Stimulated activated CD4-positive, alpha-beta T cell treated with anti-CD3 and anti-CD28 coated beads, TNF-alpha, amount 100 ng/mL, for 24 hours (primary cell): ENCODE measurements around the gene CEP19.

Source experiments
- DNase-seq, 3 experiments: peaks; one replicate each; pipeline ENCODE4 v3.0.0-alpha.2; 2020; ENCODE audit warnings: low read depth in 3 of 3

CEP19 gene

DNA sequence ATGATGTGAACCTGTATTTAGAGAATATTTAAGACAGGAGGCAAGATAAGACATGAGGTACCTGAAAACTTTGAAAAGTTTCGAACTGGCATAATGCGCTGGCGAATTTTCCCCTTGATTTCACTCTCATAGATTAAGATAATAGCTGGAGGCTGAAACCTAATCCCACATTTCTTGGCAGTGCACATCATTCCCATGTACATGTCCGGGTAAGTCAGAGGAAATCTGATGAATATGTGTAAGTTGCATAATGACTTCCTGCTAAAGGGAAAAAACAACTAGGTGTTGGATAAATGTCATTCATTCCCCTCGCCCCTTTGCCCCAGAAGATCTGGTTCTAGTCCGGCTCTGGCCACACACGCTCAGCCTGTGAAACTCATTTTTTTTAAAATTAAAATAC is 3.6 kb downstream of the CEP19 start:
- no peak for DNase-seq

- no peak for DNase-seq
Measured at GRCh38 chr3:196707566-196707965, 4.5 kb downstream of the CEP19 start.

GRCh38 chr3:196706731-196707130 is 5.3 kb downstream of the CEP19 start:
- DNase-seq: no peak

DNA sequence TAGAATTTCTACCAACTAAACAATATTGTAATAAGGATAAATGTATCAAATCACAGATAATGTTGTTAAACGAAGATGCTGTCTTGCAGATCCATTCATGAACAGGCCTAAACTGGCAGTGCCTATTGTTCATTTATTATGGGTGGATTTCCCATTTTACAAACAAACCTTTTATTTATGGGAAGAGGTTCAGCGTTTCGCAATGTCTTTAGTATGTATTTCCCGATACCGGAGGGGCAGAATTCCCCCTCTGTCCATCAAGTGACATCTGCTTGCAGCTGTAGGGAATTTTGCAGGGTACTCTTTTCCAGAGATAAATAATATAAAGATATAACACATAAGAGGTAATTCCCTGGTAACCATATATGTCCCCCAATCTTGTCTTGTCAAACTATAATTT is 5.7 kb downstream of the CEP19 start:
- no peak for DNase-seq

DNA sequence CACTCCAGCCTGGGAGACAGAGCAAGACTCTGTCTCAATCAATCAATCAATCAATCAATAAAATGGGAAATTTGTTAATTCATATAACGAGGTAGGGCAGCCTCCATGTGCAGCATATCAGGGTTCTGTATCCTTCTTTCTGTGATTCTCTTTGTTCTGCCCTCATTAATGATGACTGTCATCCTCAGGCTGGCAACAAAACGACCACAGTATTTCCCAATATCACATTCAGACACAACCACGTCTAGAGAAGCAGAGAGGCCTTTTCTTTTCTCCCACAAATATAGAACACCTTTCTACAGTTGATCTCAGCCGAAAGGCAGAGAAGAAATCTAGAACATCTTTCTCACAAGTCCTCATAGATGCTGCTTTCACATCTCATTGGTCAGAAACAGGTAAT is 11.2 kb downstream of the CEP19 start:
- DNase-seq: no peak

GRCh38 chr3:196699749-196700148 is 12.3 kb downstream of the CEP19 start:
- DNase-seq: no peak

GRCh38 chr3:196697270-196697669 is 14.8 kb downstream of the CEP19 start:
- DNase-seq: no peak

DNA sequence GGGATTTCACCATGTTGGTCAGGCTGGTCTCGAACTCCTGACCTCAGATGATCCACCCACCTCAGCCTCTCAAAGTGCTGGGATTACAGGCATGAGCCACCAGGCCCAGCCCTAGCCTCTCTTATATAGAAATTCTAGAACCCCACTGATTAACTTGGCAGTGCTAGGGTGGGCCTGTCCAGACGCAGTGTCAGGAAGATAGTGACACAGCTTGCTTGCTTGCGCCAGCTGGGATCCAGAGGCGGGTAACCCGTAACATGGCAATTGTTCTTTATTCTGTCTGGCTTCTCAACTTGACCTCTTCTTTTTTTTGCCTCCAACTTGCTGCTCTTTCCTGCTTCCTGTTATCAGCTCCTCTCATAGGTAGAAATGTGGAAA is 16.2 kb downstream of the CEP19 start:
- DNase-seq: no peak

DNA sequence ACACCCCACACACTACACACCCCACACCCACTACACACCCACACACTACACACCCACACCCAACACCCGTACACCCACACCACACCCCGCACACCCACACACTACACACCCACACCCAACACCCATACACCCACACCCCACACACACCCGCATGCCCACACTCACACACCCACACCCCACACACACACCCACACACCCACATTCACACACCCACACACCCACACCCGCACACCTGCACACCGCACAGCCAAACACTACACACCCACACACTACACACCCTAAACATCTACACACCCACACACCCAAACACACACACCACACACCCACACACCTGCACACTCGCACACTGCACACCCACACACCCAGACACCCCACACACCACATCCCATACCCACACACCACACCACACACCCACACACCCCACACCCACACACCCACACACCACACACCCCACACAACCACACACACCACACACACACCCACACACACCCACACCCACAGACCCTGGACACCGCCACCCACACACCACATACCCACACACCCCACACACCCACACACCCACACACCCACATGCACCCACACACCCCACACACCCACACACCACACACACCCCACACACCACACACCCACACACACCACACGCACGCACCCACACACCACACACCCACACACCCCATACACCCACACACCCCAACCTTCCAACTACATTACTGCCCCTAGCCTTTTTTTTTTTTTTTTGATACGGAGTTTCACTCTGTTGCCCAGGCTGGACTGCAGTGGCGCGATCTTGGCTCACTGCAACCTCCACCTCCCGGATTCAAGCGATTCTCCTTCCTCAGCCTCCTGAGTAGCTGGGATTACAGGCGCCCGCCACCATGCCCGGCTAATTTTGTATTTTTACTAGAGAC is 16.9 kb downstream of the CEP19 start:
- peak in 1 of 3 experiments; percentile 12 for DNase-seq

DNA sequence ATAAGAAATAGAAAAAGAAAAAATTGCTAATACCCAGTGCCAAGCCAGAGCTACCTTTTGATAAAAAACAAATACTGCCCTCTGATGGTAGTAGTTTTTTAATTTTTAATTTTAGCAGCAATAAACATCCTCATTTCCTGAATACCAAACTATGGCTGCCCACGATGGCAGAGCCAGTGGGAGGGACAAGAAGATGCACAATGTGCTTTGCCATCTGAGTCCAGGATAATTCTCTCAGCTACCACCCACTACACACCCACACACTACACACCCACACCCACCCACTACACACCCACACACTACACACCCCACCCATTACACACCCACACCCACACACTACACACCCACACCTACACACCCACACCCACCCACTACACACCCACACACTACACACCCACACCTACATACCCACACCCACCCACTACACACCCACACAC is 17.8 kb downstream of the CEP19 start:
- peak in 1 of 3 experiments; percentile 9 for DNase-seq

- DNase-seq: no peak
Measured at GRCh38 chr3:196691386-196691785, 20.7 kb downstream of the CEP19 start.

DNA sequence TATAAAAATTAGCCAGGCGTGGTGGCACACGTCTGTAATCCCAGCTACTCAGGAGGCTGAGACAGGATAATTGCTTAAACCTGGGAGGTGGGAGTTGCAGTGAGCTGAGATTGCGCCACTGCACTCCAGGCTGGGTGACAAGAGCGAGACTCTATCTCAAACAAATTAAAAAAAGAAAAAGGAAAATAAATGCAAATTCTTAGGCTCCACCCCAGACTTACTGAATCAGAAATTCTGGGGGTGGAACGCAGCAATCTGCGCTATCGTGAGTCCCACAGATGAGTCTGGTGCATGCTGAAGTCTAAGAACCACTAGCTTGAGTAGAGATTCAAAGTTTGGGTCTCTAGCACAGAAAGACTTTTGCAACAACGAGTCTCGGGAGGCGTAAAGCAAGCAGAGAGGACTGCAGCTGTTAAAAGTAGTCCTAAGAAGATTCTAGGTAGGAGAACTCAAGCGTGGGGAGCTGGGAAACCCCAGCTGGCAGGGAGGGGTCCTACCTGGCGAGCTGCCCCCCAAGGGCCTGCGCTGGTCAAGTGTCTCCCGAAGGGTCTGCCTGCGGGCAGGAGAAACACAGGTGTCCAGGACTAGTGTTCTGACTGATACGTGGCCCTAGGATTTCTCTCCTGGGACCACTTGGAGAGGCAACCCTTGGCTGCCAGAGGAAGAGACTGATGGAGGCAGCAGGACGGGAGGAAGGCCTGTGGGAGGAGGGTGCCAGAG is 21.9 kb downstream of the CEP19 start:
- no peak for DNase-seq

DNA sequence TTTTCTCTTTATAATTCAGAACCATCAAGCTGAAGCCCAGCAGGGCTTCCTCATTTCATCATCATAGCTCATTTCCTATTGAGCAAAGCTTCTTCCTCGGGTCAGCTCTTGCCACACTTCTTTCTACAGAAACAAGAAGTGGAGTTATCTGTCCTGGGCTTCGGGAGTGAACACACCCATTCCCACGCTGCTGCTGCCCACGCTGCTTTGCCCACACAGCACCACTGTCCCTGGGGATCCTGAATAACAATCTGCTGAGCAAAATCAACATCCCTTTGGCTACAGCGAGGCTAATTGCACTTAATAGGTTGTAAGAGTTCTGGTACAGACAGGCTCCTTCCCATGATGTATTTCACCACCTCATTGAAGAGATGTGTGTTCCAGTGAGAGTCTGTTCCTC is 23.7 kb downstream of the CEP19 start:
- DNase-seq: no peak

GRCh38 chr3:196686436-196686835 is 25.6 kb downstream of the CEP19 start:
- no peak for DNase-seq

DNA sequence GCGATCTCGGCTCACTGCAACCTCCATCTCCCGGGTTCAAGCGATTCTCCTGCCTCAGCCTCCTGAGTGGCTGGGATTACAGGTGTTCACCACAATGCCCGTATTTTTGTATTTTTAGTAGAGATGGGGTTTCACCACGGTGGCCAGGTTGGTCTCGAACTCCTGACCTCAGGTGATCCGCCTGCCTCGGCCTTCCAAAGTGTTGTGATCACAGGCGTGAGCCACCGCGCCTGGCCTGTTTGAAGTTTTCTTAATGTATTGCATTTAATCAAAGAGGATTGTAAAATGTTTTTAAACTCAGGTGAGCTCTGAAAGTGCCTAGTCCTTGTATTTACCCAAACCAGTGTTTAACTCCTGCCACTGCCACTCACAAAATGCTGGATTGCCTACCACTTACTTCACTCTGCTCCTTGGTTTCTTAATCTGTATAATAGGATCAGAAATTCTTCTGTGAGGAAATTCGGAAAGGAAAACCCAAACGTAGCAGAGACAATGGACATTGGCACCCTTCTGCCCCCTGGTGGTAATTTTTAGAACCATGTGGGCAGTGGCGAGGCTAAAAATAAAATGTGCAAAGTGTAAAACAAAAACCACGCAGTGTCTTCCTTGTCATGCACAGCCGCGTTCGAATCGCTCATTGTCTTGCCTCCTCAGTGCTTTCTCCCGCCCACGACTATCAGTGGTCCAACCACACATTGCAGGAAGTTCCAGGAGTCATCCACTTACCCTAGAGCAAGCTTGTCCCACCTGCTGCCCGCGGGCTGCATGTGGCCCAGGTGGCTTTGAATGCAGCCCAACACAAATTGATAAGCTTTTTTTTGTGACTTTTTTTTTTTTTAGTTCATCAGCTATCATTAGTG is 27.3 kb downstream of the CEP19 start:
- DNase-seq: peak; percentile 20 to 59 (median 45)

- DNase-seq: no peak
Measured at GRCh38 chr3:196677931-196678330, 34.1 kb downstream of the CEP19 start.

GRCh38 chr3:196677353-196677752 is 34.7 kb downstream of the CEP19 start:
- DNase-seq: no peak

DNA sequence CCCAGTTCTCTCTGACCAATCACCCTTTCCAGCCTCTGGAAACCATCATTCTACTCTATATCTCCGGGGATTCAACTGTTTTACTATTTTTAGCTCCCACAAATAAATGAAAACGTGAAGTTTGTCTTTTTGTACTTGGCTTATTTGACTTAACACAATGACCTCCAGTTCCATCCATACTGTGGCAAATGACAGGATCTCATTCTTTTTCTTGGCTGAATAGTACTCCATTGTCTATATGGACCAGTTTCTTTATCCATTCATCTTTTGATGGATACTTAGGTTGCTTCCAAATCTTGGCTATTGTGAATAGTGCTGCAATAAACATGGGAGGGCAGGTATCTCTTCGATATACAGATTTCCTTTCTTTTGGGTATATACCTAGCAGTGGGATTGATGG is 38.4 kb downstream of the CEP19 start:
- DNase-seq: no peak

- no peak for DNase-seq
Measured at GRCh38 chr3:196670339-196670738, 41.7 kb downstream of the CEP19 start.

DNA sequence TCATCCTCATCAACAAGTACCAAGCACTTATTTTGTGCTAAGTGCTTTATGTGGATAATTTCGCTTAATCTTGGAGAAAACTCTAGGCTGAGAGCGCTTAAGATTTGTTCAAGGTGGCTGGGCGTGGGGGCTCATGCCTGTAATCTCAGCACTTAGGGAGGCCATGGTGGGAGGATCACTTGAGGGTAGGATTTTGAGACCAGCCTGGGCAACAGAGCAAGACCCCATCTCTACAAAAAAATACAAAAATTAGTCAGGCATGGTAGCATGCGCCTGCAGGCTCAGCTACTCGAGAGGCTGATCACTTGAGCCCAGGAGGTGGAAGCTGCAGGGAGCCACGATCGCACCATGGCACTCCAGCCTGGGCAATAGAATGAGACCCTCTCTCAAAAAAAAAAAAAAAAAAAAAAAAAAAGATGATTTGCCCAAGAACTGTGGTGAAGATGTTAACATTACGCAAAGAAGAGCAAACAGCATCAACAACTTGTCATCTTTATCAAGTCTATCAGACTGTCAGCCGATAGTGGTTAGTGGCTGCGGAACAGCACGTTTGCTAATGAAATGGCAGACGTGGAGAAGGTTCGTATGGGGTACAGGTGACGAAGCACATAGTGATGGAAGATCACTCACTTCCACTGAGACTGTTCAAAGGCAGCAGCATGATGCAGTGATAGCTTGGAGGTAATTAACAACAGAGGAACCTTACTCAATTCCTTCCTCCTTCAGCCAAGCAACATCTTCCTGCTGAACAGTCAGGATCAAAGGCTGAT is 44.8 kb downstream of the CEP19 start:
- no peak for DNase-seq
